ENCODE results near the gene DEFB118.

DNA sequence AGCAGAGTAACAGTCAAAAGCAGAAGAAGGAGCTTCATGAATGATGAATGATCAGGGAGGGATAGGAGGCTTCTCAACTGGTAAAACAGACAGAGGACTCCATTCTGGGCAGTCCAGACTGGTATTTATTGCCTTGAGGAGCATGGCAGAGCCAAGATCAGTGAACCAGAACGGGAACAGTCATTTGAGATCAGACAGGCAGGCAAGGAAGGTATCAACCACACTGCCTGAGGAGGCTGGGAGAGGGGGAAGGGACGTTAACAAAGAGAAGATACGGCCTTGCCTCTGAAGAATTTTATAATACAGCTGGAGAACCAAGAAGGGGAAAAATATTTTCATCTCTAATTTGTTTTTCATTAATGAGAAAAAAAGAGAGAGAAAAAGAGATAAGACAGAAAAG is 37.7 kb downstream of the DEFB118 start, which contains the start of gene DEFB121:
- TF ChIP-seq, protein P1, sequence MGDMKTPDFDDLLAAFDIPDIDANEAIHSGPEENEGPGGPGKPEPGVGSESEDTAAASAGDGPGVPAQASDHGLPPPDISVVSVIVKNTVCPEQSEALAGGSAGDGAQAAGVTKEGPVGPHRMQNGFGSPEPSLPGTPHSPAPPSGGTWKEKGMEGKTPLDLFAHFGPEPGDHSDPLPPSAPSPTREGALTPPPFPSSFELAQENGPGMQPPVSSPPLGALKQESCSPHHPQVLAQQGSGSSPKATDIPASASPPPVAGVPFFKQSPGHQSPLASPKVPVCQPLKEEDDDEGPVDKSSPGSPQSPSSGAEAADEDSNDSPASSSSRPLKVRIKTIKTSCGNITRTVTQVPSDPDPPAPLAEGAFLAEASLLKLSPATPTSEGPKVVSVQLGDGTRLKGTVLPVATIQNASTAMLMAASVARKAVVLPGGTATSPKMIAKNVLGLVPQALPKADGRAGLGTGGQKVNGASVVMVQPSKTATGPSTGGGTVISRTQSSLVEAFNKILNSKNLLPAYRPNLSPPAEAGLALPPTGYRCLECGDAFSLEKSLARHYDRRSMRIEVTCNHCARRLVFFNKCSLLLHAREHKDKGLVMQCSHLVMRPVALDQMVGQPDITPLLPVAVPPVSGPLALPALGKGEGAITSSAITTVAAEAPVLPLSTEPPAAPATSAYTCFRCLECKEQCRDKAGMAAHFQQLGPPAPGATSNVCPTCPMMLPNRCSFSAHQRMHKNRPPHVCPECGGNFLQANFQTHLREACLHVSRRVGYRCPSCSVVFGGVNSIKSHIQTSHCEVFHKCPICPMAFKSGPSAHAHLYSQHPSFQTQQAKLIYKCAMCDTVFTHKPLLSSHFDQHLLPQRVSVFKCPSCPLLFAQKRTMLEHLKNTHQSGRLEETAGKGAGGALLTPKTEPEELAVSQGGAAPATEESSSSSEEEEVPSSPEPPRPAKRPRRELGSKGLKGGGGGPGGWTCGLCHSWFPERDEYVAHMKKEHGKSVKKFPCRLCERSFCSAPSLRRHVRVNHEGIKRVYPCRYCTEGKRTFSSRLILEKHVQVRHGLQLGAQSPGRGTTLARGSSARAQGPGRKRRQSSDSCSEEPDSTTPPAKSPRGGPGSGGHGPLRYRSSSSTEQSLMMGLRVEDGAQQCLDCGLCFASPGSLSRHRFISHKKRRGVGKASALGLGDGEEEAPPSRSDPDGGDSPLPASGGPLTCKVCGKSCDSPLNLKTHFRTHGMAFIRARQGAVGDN (CRISPR knock-in tag; IDR thresholded peaks at IDR 0.05): no peak
- TF ChIP-seq, protein P2, sequence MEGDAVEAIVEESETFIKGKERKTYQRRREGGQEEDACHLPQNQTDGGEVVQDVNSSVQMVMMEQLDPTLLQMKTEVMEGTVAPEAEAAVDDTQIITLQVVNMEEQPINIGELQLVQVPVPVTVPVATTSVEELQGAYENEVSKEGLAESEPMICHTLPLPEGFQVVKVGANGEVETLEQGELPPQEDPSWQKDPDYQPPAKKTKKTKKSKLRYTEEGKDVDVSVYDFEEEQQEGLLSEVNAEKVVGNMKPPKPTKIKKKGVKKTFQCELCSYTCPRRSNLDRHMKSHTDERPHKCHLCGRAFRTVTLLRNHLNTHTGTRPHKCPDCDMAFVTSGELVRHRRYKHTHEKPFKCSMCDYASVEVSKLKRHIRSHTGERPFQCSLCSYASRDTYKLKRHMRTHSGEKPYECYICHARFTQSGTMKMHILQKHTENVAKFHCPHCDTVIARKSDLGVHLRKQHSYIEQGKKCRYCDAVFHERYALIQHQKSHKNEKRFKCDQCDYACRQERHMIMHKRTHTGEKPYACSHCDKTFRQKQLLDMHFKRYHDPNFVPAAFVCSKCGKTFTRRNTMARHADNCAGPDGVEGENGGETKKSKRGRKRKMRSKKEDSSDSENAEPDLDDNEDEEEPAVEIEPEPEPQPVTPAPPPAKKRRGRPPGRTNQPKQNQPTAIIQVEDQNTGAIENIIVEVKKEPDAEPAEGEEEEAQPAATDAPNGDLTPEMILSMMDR (CRISPR knock-in tag; IDR thresholded peaks at IDR 0.05): no peak
- TF ChIP-seq JUND (CRISPR knock-in tag; IDR thresholded peaks at IDR 0.05) (no peak), CHCHD3 (CRISPR knock-in tag; IDR thresholded peaks at IDR 0.05) (no peak), MAZ (IDR thresholded peaks at IDR 0.05; ENCODE audit: borderline replicate concordance, low read depth, low read length) (no peak), MAZ (CRISPR knock-in tag; IDR thresholded peaks at IDR 0.05; ENCODE audit: low read depth) (no peak), CCDC6 (CRISPR knock-in tag; IDR thresholded peaks at IDR 0.05) (no peak), POLR2A (IDR thresholded peaks at IDR 0.05; ENCODE audit: insufficient read depth in 1 of 2, low read depth in 2 of 2, low read length in 2 of 2) (no peak), ZBTB7A (CRISPR knock-in tag; IDR thresholded peaks at IDR 0.05) (no peak), CEBPB (IDR thresholded peaks at IDR 0.05; ENCODE audit: borderline replicate concordance, low read depth, low read length) (no peak), ZNF296 (CRISPR knock-in tag; conservative IDR thresholded peaks at IDR 0.05) (no peak)
- TF ChIP-seq, protein P3, sequence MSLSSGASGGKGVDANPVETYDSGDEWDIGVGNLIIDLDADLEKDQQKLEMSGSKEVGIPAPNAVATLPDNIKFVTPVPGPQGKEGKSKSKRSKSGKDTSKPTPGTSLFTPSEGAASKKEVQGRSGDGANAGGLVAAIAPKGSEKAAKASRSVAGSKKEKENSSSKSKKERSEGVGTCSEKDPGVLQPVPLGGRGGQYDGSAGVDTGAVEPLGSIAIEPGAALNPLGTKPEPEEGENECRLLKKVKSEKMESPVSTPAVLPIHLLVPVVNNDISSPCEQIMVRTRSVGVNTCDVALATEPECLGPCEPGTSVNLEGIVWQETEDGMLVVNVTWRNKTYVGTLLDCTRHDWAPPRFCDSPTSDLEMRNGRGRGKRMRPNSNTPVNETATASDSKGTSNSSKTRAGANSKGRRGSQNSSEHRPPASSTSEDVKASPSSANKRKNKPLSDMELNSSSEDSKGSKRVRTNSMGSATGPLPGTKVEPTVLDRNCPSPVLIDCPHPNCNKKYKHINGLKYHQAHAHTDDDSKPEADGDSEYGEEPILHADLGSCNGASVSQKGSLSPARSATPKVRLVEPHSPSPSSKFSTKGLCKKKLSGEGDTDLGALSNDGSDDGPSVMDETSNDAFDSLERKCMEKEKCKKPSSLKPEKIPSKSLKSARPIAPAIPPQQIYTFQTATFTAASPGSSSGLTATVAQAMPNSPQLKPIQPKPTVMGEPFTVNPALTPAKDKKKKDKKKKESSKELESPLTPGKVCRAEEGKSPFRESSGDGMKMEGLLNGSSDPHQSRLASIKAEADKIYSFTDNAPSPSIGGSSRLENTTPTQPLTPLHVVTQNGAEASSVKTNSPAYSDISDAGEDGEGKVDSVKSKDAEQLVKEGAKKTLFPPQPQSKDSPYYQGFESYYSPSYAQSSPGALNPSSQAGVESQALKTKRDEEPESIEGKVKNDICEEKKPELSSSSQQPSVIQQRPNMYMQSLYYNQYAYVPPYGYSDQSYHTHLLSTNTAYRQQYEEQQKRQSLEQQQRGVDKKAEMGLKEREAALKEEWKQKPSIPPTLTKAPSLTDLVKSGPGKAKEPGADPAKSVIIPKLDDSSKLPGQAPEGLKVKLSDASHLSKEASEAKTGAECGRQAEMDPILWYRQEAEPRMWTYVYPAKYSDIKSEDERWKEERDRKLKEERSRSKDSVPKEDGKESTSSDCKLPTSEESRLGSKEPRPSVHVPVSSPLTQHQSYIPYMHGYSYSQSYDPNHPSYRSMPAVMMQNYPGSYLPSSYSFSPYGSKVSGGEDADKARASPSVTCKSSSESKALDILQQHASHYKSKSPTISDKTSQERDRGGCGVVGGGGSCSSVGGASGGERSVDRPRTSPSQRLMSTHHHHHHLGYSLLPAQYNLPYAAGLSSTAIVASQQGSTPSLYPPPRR (CRISPR knock-in tag; IDR thresholded peaks at IDR 0.05; ENCODE audit: borderline replicate concordance): no peak
